ENCODE data around the gene STXBP4. TPM values are rescaled to one million over a fixed set of nuclear protein-coding genes. Genes with fewer than 3 reads are reported as not detected.

STXBP4 gene
- total and polyA plus RNA-seq, 3 donors from 2014 or later: 4.7 to 25.8 (median 19.3) TPM

DNA sequence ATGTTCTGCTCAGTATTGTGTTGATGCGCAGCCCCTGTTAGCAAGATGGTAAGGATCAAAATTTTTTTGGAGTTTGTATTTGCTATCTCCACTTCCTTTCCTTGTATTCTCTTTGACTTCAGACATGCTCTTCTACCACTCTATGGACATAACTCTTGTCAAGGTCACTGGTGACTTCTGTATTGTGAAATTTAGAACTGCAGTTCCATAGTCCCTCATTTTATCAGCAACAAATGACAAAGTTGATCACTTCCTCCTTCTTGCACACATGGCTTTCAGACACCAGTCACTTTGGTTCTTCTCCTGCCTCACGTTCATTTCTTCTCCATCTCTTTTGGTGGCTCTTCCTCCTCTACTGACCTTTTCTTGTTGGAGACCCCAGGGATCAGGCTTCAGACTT, 21.2 kb upstream of the STXBP4 start:
- DNase-seq: no peak
- 84 to 85% methylated on average over 2 of the region's 2 CpGs for WGBS, 2 donors
- intact Hi-C loops (cut with DNase I; ENCODE audit: low total_unique reads): no loop called here
- no peaks in the 10 kb centered on the region for H3K36me3 ChIP-seq (ENCODE audit: low read depth, missing control alignments)
- H3K27ac ChIP-seq: no peak overlapping the region
- H3K4me1 ChIP-seq: no peaks in the 10 kb centered on the region
- no peak overlapping the region for H3K4me3 ChIP-seq
- H3K27me3 ChIP-seq: no peaks in the 10 kb centered on the region
- H3K9me3 ChIP-seq: no peaks in the 10 kb centered on the region
- TF ChIP-seq POLR2A (IDR thresholded peaks at IDR 0.05) (no peak), CTCF (IDR thresholded peaks at IDR 0.05) (no peak)

DNA sequence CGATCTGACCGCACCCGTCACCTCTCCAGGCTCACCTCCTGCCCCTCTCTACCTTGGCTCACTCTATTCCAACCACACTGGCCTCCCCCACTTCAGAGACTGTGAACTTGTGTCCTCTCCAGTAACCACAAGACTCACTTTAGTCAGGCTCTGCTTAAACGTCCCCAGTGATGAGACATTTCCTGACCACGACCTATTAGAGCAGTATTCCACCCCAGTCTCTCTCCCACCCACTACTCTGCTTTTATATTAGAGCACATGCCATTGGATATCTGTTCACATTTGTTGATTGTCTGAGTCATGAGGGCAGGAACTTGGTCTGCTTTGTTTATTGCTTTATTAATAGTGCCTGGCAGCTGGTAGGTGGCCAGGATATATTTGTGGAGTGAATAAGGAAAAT, 20.2 kb upstream of the STXBP4 start:
- intact Hi-C loops (cut with DNase I; ENCODE audit: low total_unique reads): no loop called here
- Histone ChIP-seq H3K27ac (no peak overlapping the region), H3K4me1 (no peaks in the 10 kb centered on the region), H3K27me3 (no peaks in the 10 kb centered on the region), H3K4me3 (no peak overlapping the region), H3K9me3 (no peaks in the 10 kb centered on the region), H3K36me3 (ENCODE audit: low read depth, missing control alignments) (no peaks in the 10 kb centered on the region)
- TF ChIP-seq POLR2A (IDR thresholded peaks at IDR 0.05): no peak
- TF ChIP-seq CTCF (IDR thresholded peaks at IDR 0.05): no peak
- no peak for DNase-seq
- 70 to 73% methylated on average over 5 of the region's 5 CpGs for WGBS, 2 donors

GRCh38 chr17:54950116-54950515, 18.4 kb upstream of the STXBP4 start:
- H3K4me1 ChIP-seq: no peaks in the 10 kb centered on the region
- no peaks in the 10 kb centered on the region for H3K9me3 ChIP-seq
- H3K4me3 ChIP-seq: no peak overlapping the region
- no peak for TF ChIP-seq POLR2A (IDR thresholded peaks at IDR 0.05)
- TF ChIP-seq CTCF (IDR thresholded peaks at IDR 0.05): no peak
- 61 to 64% methylated on average over 2 of the region's 2 CpGs for WGBS, 2 donors
- H3K27ac ChIP-seq: no peak overlapping the region
- H3K36me3 ChIP-seq (ENCODE audit: low read depth, missing control alignments): no peaks in the 10 kb centered on the region
- DNase-seq: no peak
- intact Hi-C loops (cut with DNase I; ENCODE audit: low total_unique reads): no loop called here
- no peaks in the 10 kb centered on the region for H3K27me3 ChIP-seq

DNA sequence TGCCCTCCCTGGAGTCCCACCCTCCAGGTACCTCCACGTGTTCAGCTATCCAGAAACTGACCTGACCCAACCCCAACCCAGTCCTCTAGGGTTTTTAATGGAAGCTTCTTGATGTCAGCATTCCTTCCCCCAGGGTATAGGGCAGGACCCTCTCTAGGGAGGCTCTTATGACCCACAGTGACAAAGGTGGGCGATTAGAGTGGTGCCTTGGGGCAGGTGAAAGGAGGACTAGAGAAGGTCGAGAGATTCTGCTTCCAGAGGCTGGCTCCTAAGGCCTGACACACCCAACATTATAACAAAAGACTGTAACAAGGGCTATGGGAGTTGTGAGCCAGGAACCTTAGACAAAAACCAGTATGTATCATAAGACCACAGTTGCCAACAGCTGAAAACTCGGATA, 17.3 kb upstream of the STXBP4 start:
- 81 to 84% methylated on average over 4 of the region's 4 CpGs for WGBS, 2 donors
- H3K36me3 ChIP-seq (ENCODE audit: low read depth, missing control alignments): no peaks in the 10 kb centered on the region
- no peaks in the 10 kb centered on the region for H3K9me3 ChIP-seq
- no peaks in the 10 kb centered on the region for H3K4me1 ChIP-seq
- TF ChIP-seq CTCF (IDR thresholded peaks at IDR 0.05) (no peak), POLR2A (IDR thresholded peaks at IDR 0.05) (no peak)
- no peak overlapping the region for H3K27ac ChIP-seq
- intact Hi-C loops (cut with DNase I; ENCODE audit: low total_unique reads): no loop called here
- DNase-seq: no peak
- H3K4me3 ChIP-seq: no peak overlapping the region
- no peaks in the 10 kb centered on the region for H3K27me3 ChIP-seq

DNA sequence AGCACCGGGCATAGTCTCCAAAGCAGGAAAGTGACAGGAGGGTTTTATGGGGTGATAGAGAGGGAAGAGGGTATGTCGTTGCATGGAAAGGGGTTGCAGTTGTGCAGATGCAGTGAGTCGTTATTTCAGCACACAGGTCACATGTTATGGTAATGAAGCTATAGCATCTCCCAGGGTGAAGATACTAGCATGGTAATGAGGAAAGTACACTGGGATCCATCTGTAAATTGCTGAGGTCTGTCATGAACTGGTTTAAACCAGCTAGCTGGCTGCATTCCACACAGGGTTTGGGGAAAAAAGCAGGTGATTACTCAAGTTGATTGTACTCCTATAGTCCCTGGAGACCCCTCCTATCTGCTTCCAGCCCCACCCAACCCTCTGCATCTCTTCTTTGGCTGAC, 11.8 kb upstream of the STXBP4 start:
- Histone ChIP-seq H3K27me3 (no peaks in the 10 kb centered on the region), H3K4me1 (no peaks in the 10 kb centered on the region), H3K27ac (no peak overlapping the region), H3K36me3 (ENCODE audit: low read depth, missing control alignments) (no peaks in the 10 kb centered on the region), H3K4me3 (no peak overlapping the region), H3K9me3 (no peaks in the 10 kb centered on the region)
- DNase-seq: no peak
- intact Hi-C loops (cut with DNase I; ENCODE audit: low total_unique reads): no loop called here
- WGBS, 2 donors: 55 to 75% methylated on average over 3 of the region's 3 CpGs
- TF ChIP-seq CTCF (IDR thresholded peaks at IDR 0.05) (no peak), POLR2A (IDR thresholded peaks at IDR 0.05) (no peak)
